GM18907 (cell line): Measurements from ENCODE around the gene CTCF.

Experiments
- ATAC-seq: cut with Tn5 transposase; IDR thresholded peaks from one replicate; pipeline ENCODE4 v1.9.1; 2021; ENCODE audit warnings: mild to moderate bottlenecking, moderate library complexity; ENCODE audit not compliant: unreplicated experiment

The CTCF gene

DNA sequence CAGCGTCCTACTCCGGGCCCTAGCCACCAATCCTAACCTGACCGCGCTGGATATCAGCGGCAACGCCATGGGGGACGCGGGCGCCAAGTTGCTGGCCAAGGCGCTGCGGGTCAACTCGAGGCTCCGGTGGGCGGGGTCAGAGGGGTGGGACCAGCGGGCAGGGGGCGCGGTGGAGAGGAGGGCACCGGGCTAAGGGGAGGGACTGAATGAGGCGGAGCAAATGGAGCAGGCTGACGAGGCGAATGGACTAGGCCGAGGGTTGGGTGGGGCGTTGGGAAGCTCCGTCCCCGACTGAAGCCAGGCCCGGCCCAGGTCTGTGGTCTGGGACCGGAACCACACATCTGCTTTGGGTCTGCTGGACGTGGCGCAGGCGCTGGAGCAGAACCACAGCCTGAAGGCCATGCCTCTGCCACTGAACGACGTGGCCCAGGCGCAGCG is 87.2 kb downstream of the CTCF start:
- no peak for ATAC-seq

DNA sequence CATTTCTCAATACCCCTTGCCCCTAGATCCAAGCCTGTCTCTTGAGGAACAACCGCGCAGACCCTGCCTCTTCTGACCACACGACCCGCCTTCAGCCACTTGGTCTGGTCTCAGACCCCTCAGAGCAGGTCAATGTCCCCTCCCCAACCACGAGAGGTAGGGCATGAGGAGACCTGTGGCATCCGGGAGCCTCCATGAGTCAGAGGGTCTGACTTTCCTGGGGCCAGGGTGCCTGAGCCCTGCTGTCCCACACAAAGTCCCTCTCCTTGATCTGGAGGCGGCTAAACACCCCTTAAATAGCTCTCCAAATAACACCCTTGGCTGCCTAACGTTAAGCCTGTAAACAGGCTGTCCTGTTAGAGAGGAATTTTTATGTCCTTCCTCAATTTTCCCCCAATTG is 87.7 kb downstream of the CTCF start:
- ATAC-seq = no peak

- ATAC-seq = no peak
Observed at GRCh38 chr16:67651039-67651438, 88.7 kb downstream of the CTCF start.

GRCh38 chr16:67651847-67652246 is 89.5 kb downstream of the CTCF start:
- no peak for ATAC-seq

GRCh38 chr16:67652578-67653127 is 90.3 kb downstream of the CTCF start:
- no peak for ATAC-seq

GRCh38 chr16:67653128-67653788 is 90.9 kb downstream of the CTCF start:
- no peak for ATAC-seq

GRCh38 chr16:67653789-67654402 is 91.6 kb downstream of the CTCF start:
- no peak for ATAC-seq

GRCh38 chr16:67654403-67654911 is 92.1 kb downstream of the CTCF start:
- no peak for ATAC-seq

- no peak for ATAC-seq
Observed at GRCh38 chr16:67655363-67655762, 93.0 kb downstream of the CTCF start.

DNA sequence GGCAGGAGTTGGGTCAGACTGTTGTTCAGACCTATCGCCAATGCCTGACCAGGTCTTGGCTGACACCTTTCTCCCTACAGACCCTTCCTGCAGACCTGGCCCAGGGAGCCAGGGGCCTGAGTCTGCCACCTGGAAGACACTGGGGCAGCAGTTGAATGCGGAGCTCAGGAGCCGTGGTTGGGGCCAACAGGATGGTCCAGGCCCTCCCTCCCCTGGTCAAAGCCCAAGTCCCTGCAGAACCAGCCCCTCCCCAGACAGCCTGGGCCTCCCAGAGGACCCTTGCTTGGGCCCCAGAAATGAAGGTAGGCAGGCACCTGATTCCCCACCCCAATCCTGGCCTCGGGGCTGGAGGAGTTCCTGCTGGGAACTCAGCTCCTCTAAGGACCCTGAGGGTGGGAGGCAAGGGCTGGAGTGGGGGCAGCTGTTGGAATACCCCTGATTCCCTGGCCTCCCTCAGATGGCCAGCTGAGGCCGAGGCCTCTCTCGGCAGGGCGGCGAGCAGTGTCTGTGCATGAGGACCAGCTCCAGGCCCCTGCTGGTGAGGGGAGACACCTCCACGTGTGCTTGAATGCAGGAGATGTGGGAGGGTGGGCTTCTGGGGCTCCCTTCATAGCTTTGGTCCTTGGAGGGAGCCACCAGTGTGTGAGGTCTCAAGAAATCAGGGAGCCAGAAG is 94.2 kb downstream of the CTCF start:
- no peak for ATAC-seq

DNA sequence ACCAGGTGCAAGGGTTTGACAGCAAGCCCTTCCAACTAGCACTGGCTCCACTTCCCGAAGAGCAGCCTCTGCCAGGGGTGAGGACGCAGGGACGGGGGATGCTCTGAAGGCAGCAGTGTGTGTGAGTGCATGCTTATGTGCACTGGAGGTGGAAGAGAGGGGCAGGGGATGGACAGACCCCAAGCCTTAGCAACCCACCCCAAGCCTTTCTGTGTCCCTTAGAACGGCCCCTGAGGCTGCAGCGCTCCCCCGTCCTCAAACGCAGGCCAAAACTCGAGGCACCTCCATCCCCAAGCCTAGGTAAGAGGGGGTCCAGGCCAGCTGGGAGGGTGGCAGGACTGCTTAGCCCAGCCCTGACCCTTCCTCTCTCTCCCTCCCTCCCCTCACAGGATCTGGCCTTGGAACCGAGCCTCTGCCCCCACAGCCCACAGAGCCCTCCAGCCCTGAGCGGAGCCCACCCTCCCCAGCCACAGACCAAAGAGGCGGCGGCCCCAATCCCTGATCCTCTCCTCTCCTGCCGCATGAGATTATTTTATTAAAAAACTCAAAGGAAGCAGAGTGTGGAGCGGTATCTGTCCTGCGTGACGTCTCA is 94.8 kb downstream of the CTCF start:
- no peak for ATAC-seq

DNA sequence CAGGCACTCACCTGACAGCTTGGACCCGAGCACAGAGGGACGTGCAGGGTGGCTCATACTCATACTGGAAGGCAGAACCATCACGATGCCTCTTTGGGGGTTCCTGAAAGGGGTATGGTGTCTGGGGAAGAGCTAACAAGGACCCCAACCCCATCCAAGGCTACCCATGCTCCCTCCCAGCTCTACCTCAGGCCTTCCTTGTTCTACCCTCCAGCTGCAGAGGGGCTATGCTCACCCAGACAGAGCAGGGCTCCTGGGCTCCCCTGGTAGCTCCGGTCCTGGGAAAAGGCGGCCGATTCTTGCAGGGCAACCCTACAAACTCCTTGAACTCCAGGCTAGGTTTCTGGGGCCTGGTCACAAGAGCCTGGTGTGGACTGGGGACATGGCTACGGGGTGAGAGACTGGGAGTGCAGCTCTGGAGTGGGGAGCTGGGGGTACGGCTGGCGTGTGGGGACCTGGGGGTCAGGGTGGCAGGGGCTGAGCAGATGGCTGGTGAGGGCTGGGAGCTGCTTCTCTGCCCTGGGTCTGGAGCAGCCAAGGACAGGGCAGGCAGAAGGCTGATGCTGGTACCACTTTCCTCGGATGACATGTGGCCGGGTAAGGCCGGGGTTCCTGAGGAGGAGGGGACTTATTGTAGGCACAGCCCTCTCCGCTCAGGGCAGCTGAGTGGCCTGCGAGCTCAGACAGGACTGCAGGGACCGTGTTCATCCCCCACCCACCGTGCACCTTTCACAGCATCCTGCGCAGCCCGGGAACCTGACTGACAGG is 95.6 kb downstream of the CTCF start:
- no peak for ATAC-seq

GRCh38 chr16:67658849-67659674 is 96.7 kb downstream of the CTCF start:
- ATAC-seq = no peak

- peak; percentile 58 for ATAC-seq
Observed at GRCh38 chr16:67659675-67660563, 97.6 kb downstream of the CTCF start, which contains the start of gene ACD. TSS of gene ACD (minus strand) at chr16:67660260. CDS start at chr16:67660220, 40 bp downstream.

DNA sequence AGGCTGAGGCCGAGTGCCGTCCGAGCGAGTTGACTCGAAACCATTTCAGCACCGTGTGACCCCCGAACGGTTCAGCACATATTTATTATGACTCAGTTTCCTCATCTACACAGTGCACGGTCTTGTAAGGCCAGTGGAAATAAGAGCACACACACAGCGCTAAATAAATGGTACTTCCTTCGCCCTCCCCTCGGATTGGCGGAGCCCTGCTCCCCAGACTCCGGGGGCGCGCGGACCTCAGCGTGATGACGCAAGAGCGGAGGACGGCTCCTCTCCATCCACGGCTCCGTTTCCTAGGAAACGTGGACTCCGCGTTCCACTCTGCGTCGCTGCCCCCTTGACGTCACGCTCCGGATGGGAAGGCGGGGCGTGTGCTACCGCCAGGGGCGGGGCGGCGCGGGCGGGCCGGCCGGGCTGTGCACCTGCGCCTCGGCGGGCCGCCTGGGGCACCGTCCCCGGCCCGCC is 98.3 kb downstream of the CTCF start, which contains the start of gene PARD6A:
TSS of gene PARD6A (plus strand) at position 397 of the 465 bp plus-strand sequence. CDS start 79 bp downstream, outside the sequence.
- ATAC-seq = peak; percentile 75

- no peak for ATAC-seq
Observed at GRCh38 chr16:67661101-67661761, 98.9 kb downstream of the CTCF start.

GRCh38 chr16:67661886-67662652 is 99.7 kb downstream of the CTCF start:
- no peak for ATAC-seq
